Prostate gland (tissue), 2 donors: Measurements from ENCODE around the gene LRP4. TPM values are rescaled to one million over a fixed set of nuclear protein-coding genes. Genes with fewer than 3 reads are reported as not detected.

Experiments
- DNase-seq: peaks from one replicate; pipeline ENCODE4 v3.0.0-alpha.2; 2019; ENCODE audit warnings: low spot score
- H3K27ac ChIP-seq, 2 donors: fragments of 200-600 bp; sonication (generic); 2 replicates each; pipeline ENCODE4 v1.5.1; 2017 to 2019
- H3K27me3 ChIP-seq: fragments of 200-600 bp; sonication (generic); replicated peaks from 2 replicates; pipeline ENCODE4 v1.5.1; 2019; ENCODE audit not compliant: insufficient read depth
- H3K36me3 ChIP-seq, 2 donors: fragments of 200-600 bp; sonication (generic); 1 replicate in 1 of 2; 2 replicates in 1 of 2; pipeline versions ENCODE4 v1.5.1 to v1.8.1; 2017 to 2019
- H3K4me1 ChIP-seq: fragments of 200-600 bp; sonication (generic); replicated peaks from 2 replicates; pipeline ENCODE4 v1.5.1; 2019
- H3K4me3 ChIP-seq, 2 donors: fragments of 200-600 bp; sonication (generic); 2 replicates each; pipeline ENCODE4 v1.5.1; 2017 to 2019
- H3K9me3 ChIP-seq: fragments of 200-600 bp; sonication (generic); 2 replicates; pipeline ENCODE4 v1.5.1; 2017
- POLR2A ChIP-seq: fragments of 450-650 bp; IDR thresholded peaks from one replicate; pipeline ENCODE4 v1.6.1; 2016; ENCODE audit warnings: antibody characterized with exemption, mild to moderate bottlenecking
- POLR2AphosphoS5 ChIP-seq: sonication (generic); formaldehyde crosslinking; IDR thresholded peaks from one replicate; pipeline ENCODE4 v1.6.1; 2017; ENCODE audit warnings: antibody characterized with exemption
- WGBS: methylation state at CpG from one replicate; pipeline ENCODE4 v1.1.5; 2018; 5-methylcytosine and 5-hydroxymethylcytosine counted together
- intact Hi-C: fragments of 100-400 bp; cut with DNase I; formaldehyde crosslinking; loops from one replicate; pipeline ENCODE4 v1.14.2; 2022
- total RNA-seq, 2 donors: library from RNA; depleted of rRNA; stranded (reverse); fragments of >200 nt; gene quantifications; one replicate each; pipeline ENCODE4 v1.1.0, GENCODE V29; 2016
- TF ChIP-seq, protein P1 (sequence below), 4 experiments: fragments of 200-600 bp in 2 of 4; fragments of 450-650 bp in 2 of 4; sonication (generic) in 2 of 4; IDR thresholded peaks; 1 replicate in 3 of 4; 2 replicates in 1 of 4; pipeline ENCODE4 v1.5.1; 2016 to 2019; ENCODE audit warnings: antibody characterized with exemption in 4 of 4, mild to moderate bottlenecking in 2 of 4, moderate library complexity in 2 of 4

The LRP4 gene
- total RNA-seq, 2 donors from 2014 or later: 8.6 to 10.8 TPM

DNA sequence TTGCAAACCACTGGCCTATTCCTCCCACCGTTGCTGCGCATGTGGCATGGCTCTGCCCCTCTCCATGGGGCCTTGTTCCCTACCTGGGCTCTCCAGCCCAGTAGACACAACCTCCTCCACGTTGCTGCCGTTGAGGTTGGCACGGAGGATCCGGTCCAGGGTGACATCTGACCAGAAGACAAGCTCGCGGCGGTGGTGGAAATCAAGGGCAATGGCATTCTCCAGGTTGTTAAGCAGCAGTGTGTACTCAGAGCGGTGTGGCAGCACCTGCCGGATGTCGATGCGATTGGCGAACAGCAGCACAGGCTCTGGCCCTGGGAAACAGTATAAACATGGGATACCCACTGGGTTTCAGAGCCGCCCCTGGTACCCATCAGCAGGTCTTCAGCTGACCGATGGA lies 23.8 kb downstream of the LRP4 start:
- intact Hi-C loops: no loop called here
- Histone ChIP-seq H3K36me3 (no peaks in the 10 kb centered on the region), H3K27ac (no peak overlapping the region), H3K4me3 (no peak overlapping the region), H3K9me3 (no peaks in the 10 kb centered on the region), H3K4me1 (no peaks in the 10 kb centered on the region), H3K27me3 (no peaks in the 10 kb centered on the region)
- no peak for DNase-seq
- TF ChIP-seq POLR2A: no peak
- TF ChIP-seq, protein P1, sequence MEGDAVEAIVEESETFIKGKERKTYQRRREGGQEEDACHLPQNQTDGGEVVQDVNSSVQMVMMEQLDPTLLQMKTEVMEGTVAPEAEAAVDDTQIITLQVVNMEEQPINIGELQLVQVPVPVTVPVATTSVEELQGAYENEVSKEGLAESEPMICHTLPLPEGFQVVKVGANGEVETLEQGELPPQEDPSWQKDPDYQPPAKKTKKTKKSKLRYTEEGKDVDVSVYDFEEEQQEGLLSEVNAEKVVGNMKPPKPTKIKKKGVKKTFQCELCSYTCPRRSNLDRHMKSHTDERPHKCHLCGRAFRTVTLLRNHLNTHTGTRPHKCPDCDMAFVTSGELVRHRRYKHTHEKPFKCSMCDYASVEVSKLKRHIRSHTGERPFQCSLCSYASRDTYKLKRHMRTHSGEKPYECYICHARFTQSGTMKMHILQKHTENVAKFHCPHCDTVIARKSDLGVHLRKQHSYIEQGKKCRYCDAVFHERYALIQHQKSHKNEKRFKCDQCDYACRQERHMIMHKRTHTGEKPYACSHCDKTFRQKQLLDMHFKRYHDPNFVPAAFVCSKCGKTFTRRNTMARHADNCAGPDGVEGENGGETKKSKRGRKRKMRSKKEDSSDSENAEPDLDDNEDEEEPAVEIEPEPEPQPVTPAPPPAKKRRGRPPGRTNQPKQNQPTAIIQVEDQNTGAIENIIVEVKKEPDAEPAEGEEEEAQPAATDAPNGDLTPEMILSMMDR (IDR thresholded peaks at IDR 0.05): no peak
- no peak for TF ChIP-seq POLR2AphosphoS5
- 95% methylated on average over 16 of the region's 16 CpGs for WGBS

DNA sequence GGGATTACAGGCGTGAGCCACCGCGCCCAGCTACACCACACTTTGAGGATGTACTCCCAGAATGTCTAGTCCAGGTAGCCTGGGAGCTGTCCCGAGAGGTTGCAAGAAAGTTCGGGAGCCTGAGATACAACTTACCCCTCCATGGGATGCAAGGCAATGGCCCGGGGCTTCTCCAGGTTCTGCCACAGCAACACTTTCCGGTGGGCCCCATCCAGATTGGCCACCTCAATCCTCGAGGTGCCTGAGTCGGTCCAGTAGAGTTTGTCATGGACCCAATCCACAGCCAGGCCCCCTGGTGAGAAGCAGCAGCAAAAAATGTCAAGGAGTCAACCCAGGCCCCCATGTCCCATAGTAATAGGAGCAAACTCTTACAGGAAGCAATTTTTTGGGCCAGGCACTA lies 25.5 kb downstream of the LRP4 start:
- H3K4me3 ChIP-seq: no peak overlapping the region
- no peaks in the 10 kb centered on the region for H3K4me1 ChIP-seq
- no peaks in the 10 kb centered on the region for H3K9me3 ChIP-seq
- TF ChIP-seq, protein P1 (IDR thresholded peaks at IDR 0.05): no peak
- TF ChIP-seq POLR2AphosphoS5 (no peak), POLR2A (no peak)
- no peaks in the 10 kb centered on the region for H3K36me3 ChIP-seq
- intact Hi-C loops: no loop called here
- no peaks in the 10 kb centered on the region for H3K27me3 ChIP-seq
- WGBS: 93% methylated on average over 9 of the region's 9 CpGs
- no peak for DNase-seq
- H3K27ac ChIP-seq: no peak overlapping the region

DNA sequence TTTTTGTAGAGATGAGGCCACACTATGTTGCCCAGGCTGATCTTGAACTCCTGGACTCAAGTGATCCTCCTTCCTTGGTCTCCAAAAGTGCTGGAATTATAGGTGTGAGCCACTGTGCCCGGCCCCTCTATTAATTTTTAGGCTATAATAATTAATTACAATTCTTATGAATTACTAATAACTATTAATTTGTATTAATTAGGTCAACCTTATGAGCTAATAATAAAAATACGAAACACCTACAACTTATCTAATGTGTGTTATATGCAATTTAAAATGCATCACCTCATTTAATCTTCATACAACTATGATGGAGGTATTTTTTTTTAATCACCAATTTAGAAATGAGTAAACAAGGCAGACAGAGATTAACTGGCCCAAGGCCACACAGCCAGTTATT lies 26.2 kb downstream of the LRP4 start:
- no peak for DNase-seq
- H3K27ac ChIP-seq: no peak overlapping the region
- H3K9me3 ChIP-seq: no peaks in the 10 kb centered on the region
- H3K4me1 ChIP-seq: no peaks in the 10 kb centered on the region
- no peak for TF ChIP-seq POLR2AphosphoS5
- TF ChIP-seq, protein P1 (IDR thresholded peaks at IDR 0.05): no peak
- H3K4me3 ChIP-seq: no peak overlapping the region
- intact Hi-C loops: no loop called here
- WGBS: 85% methylated on average over 2 of the region's 2 CpGs
- H3K36me3 ChIP-seq: no peaks in the 10 kb centered on the region
- H3K27me3 ChIP-seq: no peaks in the 10 kb centered on the region

DNA sequence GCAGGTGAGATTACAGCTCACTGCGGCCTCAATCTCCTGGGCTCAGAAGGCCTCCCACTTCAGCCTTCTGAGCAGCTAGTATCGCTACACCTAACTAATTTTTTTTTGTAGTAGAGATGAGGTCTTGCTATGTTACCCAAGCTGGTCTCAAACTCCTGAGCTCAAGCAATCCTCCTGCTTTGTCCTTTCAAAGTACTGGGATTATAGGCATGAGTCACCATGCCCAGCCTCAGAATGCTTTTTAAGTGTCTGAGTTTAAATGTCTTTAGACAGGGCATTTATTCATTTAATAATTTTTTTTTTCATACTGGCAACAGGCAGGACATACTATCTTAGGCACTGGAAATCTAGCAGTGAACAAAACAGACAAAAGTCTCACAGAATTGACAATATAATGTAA lies 27.7 kb downstream of the LRP4 start:
- 98% methylated on average over 2 of the region's 2 CpGs for WGBS
- intact Hi-C loops: no loop called here

More for the DNA sequence above, 27.7 kb downstream of the LRP4 start:
- TF ChIP-seq POLR2A (no peak), POLR2AphosphoS5 (no peak)
- TF ChIP-seq, protein P1 (IDR thresholded peaks at IDR 0.05): no peak
- Histone ChIP-seq H3K9me3 (no peaks in the 10 kb centered on the region), H3K4me1 (no peaks in the 10 kb centered on the region), H3K36me3 (no peaks in the 10 kb centered on the region), H3K27me3 (no peaks in the 10 kb centered on the region), H3K4me3 (no peak overlapping the region), H3K27ac (no peak overlapping the region)
- DNase-seq: no peak
